HEK293T (cell line): ENCODE results near the gene CDCA5.

Experiments used
- BHLHE40 ChIP-seq: fragments of 450-650 bp; IDR thresholded peaks from 2 replicates; pipeline ENCODE4 v1.6.1; 2016; ENCODE audit warnings: mild to moderate bottlenecking, moderate library complexity, borderline replicate concordance
- CTBP1 ChIP-seq: fragments of 450-650 bp; IDR thresholded peaks from 2 replicates; pipeline ENCODE4 v1.6.1; 2016; ENCODE audit warnings: borderline replicate concordance
- ELF4 ChIP-seq: fragments of 450-650 bp; IDR thresholded peaks from 2 replicates; pipeline ENCODE4 v1.6.1; 2017; ENCODE audit warnings: antibody characterized with exemption
- FOXA1 ChIP-seq: fragments of 450-650 bp; IDR thresholded peaks from 2 replicates; pipeline ENCODE4 v1.6.1; 2016; ENCODE audit warnings: mild to moderate bottlenecking
- FOXK2 ChIP-seq: fragments of 450-650 bp; IDR thresholded peaks from 2 replicates; pipeline ENCODE4 v1.6.1; 2016; ENCODE audit warnings: mild to moderate bottlenecking
- FOXM1 ChIP-seq: fragments of 450-650 bp; IDR thresholded peaks from 2 replicates; pipeline ENCODE4 v1.6.1; 2017; ENCODE audit warnings: mild to moderate bottlenecking, borderline replicate concordance
- L3MBTL2 ChIP-seq: fragments of 450-650 bp; conservative IDR thresholded peaks from 2 replicates; pipeline ENCODE4 v1.6.1; 2016; ENCODE audit warnings: mild to moderate bottlenecking
- LEF1 ChIP-seq: fragments of 450-650 bp; IDR thresholded peaks from 2 replicates; pipeline ENCODE4 v1.6.1; 2017; ENCODE audit warnings: mild to moderate bottlenecking, borderline replicate concordance
- SP1 ChIP-seq: fragments of 450-650 bp; IDR thresholded peaks from 2 replicates; pipeline ENCODE4 v1.6.1; 2017
- SUZ12 ChIP-seq: fragments of 450-650 bp; IDR thresholded peaks from 2 replicates; pipeline ENCODE4 v1.6.1; 2016; ENCODE audit warnings: mild to moderate bottlenecking
- TARDBP ChIP-seq: fragments of 450-650 bp; IDR thresholded peaks from 2 replicates; pipeline ENCODE4 v1.6.1; 2016
- ZNF384 ChIP-seq: fragments of 450-650 bp; IDR thresholded peaks from 2 replicates; pipeline ENCODE4 v1.6.1; 2016
- TF ChIP-seq, protein P1 (sequence below): fragments of 450-650 bp; IDR thresholded peaks from 2 replicates; pipeline ENCODE4 v1.6.1; 2016

GRCh38 chr11:65132988-65133700 lies 49.3 kb upstream of the CDCA5 start:
- TF ChIP-seq FOXA1 (no peak), FOXM1 (no peak), SUZ12 (no peak), TARDBP (no peak), LEF1 (no peak), CTBP1 (no peak), L3MBTL2 (no peak), ELF4 (no peak), FOXK2 (no peak), BHLHE40 (no peak), ZNF384 (no peak), SP1 (no peak)
- TF ChIP-seq, protein P1, sequence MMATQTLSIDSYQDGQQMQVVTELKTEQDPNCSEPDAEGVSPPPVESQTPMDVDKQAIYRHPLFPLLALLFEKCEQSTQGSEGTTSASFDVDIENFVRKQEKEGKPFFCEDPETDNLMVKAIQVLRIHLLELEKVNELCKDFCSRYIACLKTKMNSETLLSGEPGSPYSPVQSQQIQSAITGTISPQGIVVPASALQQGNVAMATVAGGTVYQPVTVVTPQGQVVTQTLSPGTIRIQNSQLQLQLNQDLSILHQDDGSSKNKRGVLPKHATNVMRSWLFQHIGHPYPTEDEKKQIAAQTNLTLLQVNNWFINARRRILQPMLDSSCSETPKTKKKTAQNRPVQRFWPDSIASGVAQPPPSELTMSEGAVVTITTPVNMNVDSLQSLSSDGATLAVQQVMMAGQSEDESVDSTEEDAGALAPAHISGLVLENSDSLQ, result no peak
